Right lobe of liver (tissue), 6 donors: Measurements from ENCODE around the gene AP4S1. TPM values are rescaled to one million over a fixed set of nuclear protein-coding genes. Genes with fewer than 3 reads are reported as not detected.
A peak's percentile ranks its signal among the peaks of the same experiment; 100 is the strongest.
"Not testable (repeated sequence)": the region's sequence is repeated elsewhere in the genome, so short reads cannot be mapped to it uniquely, and the experiment has no call there.

ENCODE experiments used
- ATAC-seq, 4 donors: fragments of 200-7000 bp; cut with Tn5 transposase; one replicate each; pipeline ENCODE4 v1.9.1; 2020; ENCODE audit warnings: mild to moderate bottlenecking in 4 of 4, moderate library complexity in 4 of 4
- DNase-seq, 3 donors: peaks; one replicate each; pipeline ENCODE4 v3.0.0-alpha.2; 2020
- H3K27ac ChIP-seq, 3 donors: fragments of 200-600 bp; one replicate each; pipeline ENCODE4 v1.8.0; 2022
- H3K27me3 ChIP-seq, 2 donors: fragments of 200-600 bp; one replicate each; pipeline ENCODE4 v1.8.0; 2022
- H3K36me3 ChIP-seq, 4 donors: fragments of 200-600 bp; sonication (generic) in 1 of 4; one replicate each; pipeline versions ENCODE4 v1.5.1 to v1.8.0; 2017 to 2022; ENCODE audit warnings: control low read depth in 1 of 4
- H3K4me1 ChIP-seq, 4 donors: fragments of 200-600 bp; sonication (generic) in 1 of 4; one replicate each; pipeline versions ENCODE4 v1.5.1 to v1.8.0; 2017 to 2022; ENCODE audit warnings: control low read depth in 1 of 4
- H3K4me3 ChIP-seq, 3 donors: fragments of 200-600 bp; one replicate each; pipeline ENCODE4 v1.8.0; 2022
- H3K9me3 ChIP-seq, 4 donors: fragments of 200-600 bp; sonication (generic) in 1 of 4; one replicate each; pipeline versions ENCODE4 v1.5.1 to v1.8.0; 2017 to 2022; ENCODE audit warnings: control low read depth in 1 of 4
- CTCF ChIP-seq, 4 donors: fragments of 200-600 bp in 3 of 4; fragments of 450-650 bp in 1 of 4; IDR thresholded peaks; one replicate each; pipeline versions ENCODE4 v1.5.1 to v1.8.0; 2016 to 2022; ENCODE audit warnings: antibody characterized with exemption in 4 of 4, mild to moderate bottlenecking in 2 of 4
- POLR2A ChIP-seq: fragments of 450-650 bp; IDR thresholded peaks from one replicate; pipeline ENCODE4 v1.6.1; 2017; ENCODE audit warnings: antibody characterized with exemption, mild to moderate bottlenecking
- WGBS: methylation state at CpG from one replicate; pipeline ENCODE4 v1.1.6; 2018; ENCODE audit warnings: low coverage, low lambda C conversion rate; ENCODE audit not compliant: insufficient coverage; ENCODE audit errors: missing lambda C conversion rate; 5-methylcytosine and 5-hydroxymethylcytosine counted together
- intact Hi-C, 2 donors: fragments of 100-400 bp; cut with DNase I; formaldehyde crosslinking; loops; one replicate each; pipeline versions ENCODE4 v1.11.2 to v1.14.1; 2022
- total RNA-seq, 6 experiments: library from RNA; depleted of rRNA in 2 of 6; stranded (reverse); fragments of >200 nt in 2 of 6; fragmentation: NEBNext Ultra II Directional in 3 of 6; extraction: Animal tissue kit (Norgen Biotek cat#: 25700) in 3 of 6; gene quantifications; one replicate each; pipeline versions ENCODE4 v1.1.0 to v1.2.4, GENCODE V29; 2016 to 2023
- donor health status: DM: no; HTN: yes; CAD: no.
- donor health status: DM: no; HTN: no; CAD: no.
- donor health status: DM: no; HTN: no; CAD: no.
- donor health status: DM: no; HTN: yes; CAD: no.
- donor health status: DM: no; HTN: yes; CAD: no.

AP4S1 gene
- total RNA-seq, 6 experiments from 2014 or later = 2.0 to 5.3 (median 2.5) TPM

GRCh38 chr14:31051023-31051422 is 25.6 kb downstream of the AP4S1 start:
- DNase-seq (no peak), ATAC-seq (no peak)
- Histone ChIP-seq H3K27ac (no peak overlapping the region), H3K27me3 (no peaks in the 10 kb centered on the region), H3K4me1 (peaks cover 0 to 14% (median 6%) of the 10 kb centered on the region in 4 donors), H3K36me3 (no peaks in the 10 kb centered on the region), H3K9me3 (no peaks in the 10 kb centered on the region), H3K4me3 (no peak overlapping the region)
- WGBS = 95% methylated on average over 7 of the region's 7 CpGs
- intact Hi-C loops = no loop called here
- TF ChIP-seq POLR2A (no peak), CTCF (IDR thresholded peaks at IDR 0.05) (no peak)

DNA sequence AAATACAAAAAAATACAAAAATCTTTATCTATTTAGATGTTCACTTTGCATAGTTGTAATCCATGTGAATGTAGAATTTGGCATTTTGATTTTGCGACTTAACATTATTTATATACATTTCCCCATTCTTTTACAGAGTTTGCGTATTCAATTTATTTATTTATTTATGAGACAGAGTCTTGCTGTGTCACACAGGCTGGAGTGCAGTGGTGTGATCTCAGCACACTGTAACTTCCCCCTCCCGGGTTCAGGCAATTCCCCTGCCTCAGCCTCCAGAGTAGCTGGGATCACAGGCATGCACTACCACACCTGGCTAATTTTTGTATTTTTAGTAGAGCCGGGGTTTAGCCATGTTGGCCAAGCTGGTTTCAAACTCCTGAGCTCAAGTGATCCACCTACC is 26.1 kb downstream of the AP4S1 start:
- no peaks in the 10 kb centered on the region for H3K9me3 ChIP-seq
- DNase-seq = no peak
- ATAC-seq = no peak
- WGBS = 36% methylated on average over 2 of the region's 4 CpGs
- H3K4me3 ChIP-seq = no peak overlapping the region
- H3K27me3 ChIP-seq = no peaks in the 10 kb centered on the region
- peaks cover 0 to 14% (median 6%) of the 10 kb centered on the region in 4 donors for H3K4me1 ChIP-seq
- H3K36me3 ChIP-seq = no peaks in the 10 kb centered on the region
- TF ChIP-seq POLR2A = no peak
- TF ChIP-seq CTCF (IDR thresholded peaks at IDR 0.05) = no peak
- intact Hi-C loops = no loop called here
- no peak overlapping the region for H3K27ac ChIP-seq

DNA sequence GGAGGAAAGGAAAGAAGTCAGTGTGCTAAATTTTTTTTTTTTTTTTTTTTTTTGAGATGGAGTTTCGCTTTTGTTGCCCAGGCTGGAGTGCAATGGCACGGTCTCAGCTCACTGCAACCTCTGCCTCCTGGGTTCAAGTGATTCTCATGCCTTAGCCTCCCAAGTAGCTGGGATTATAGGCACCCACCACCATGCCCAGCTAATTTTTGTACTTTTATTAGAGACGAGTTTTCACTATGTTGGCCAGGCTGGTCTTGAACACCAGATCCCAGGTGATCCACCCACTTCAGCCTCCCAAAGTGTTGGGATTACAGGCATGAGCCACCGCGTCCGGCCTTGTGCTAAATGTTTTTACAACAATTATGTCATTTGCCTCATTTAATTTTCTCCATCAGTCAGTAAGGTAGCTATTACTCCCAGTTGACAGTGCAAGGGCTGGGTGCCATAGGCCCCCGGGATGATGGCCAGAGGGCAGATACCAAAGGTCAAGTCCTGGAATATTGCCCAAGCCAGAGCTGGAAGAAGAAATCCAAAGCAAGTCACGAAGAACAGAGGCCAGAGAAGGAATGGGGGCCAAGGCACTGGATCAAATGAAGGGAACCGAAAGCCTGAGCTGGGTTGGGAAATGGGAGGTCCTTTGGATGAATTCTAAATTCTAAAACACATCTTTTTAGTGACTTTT is 27.6 kb downstream of the AP4S1 start:
- H3K36me3 ChIP-seq, H3K4me3 ChIP-seq, intact Hi-C loops, H3K27me3 ChIP-seq, H3K9me3 ChIP-seq: not testable (repeated sequence)
- ATAC-seq (peak; percentile 85 to 89 (median 87)), DNase-seq (peak; percentile 75 to 83 (median 82))
- Histone ChIP-seq H3K4me1 (peaks cover 0 to 14% (median 6%) of the 10 kb centered on the region in 4 donors), H3K27ac (peak overlapping the region in 2 of 3 donors; percentile 7 to 23)
- WGBS = 38% methylated on average over 9 of the region's 9 CpGs

DNA sequence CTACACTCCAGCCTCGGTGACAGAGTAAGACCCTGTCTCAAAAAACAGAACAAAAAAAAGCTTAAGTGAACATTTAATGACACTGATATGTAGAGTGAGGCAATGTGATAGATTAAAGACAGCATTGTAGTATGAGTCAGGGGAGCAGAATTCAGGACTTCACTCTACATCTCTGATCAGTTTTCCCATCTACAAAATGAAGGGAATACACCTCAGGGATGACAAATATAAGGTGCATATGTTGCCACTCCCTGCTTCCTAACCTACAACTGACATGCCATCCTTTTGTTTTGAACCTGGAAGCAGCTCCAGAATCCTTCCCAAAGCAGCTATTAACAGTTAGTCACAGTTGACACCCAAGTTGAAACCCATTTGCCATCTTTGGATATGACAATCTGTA is 31.6 kb downstream of the AP4S1 start:
- intact Hi-C loops = no loop called here
- TF ChIP-seq POLR2A (no peak), CTCF (IDR thresholded peaks at IDR 0.05) (no peak)
- no peak overlapping the region for H3K27ac ChIP-seq
- DNase-seq (no peak), ATAC-seq (no peak)
- WGBS = 100% methylated on average over 1 of the region's 1 CpG
- no peaks in the 10 kb centered on the region for H3K36me3 ChIP-seq
- no peaks in the 10 kb centered on the region for H3K27me3 ChIP-seq
- H3K4me3 ChIP-seq = no peak overlapping the region
- H3K4me1 ChIP-seq = peaks cover 0 to 29% (median 10%) of the 10 kb centered on the region in 4 donors
- H3K9me3 ChIP-seq = no peaks in the 10 kb centered on the region

DNA sequence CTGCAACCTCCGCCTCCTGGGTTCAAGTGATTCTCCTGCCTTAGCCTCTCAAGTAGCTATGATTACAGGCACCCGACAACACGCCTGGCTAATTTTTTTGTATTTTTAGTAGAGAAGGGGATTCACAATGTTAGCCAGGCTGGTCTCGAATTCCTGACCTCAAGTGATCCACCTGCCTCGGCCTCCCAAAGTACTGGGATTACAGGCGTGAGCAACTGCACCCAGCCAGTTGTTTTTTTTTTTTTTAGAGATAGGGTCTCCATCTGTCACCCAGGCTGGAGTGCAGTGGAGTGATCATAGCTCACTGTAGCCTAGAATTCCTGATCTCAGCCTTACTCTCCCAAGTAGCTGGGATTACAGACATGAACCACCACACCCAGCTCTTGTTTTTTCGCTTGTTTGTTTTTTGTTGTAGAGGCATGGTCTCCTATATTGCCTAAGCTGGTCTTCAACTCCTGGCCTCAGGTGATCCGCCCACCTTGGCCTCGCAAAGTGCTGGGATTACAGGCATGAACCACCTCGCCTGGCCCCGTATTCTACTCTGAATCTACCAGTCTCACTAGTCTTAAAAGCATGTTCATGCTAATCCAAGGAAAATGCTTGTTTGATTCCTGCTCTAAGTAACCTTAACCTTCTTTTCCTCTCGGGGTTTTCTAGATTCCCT is 32.4 kb downstream of the AP4S1 start:
- Histone ChIP-seq H3K4me1 (peaks cover 0 to 29% (median 10%) of the 10 kb centered on the region in 4 donors), H3K36me3 (no peaks in the 10 kb centered on the region), H3K9me3 (no peaks in the 10 kb centered on the region), H3K27me3 (no peaks in the 10 kb centered on the region), H3K27ac (no peak overlapping the region), H3K4me3 (no peak overlapping the region)
- no peak for TF ChIP-seq CTCF (IDR thresholded peaks at IDR 0.05)
- no peak for TF ChIP-seq POLR2A
- 93% methylated on average over 12 of the region's 12 CpGs for WGBS
- no peak for DNase-seq
- ATAC-seq = no peak
- intact Hi-C loops = no loop called here
